Activated T-cell treated with anti-CD3 and anti-CD28 coated beads for 24 hours (primary cell): ENCODE results near the gene PFKP.

Source experiments
- DNase-seq: peaks from one replicate; pipeline ENCODE4 v3.0.0-alpha.2; 2020; ENCODE audit warnings: low read depth

The PFKP gene

DNA sequence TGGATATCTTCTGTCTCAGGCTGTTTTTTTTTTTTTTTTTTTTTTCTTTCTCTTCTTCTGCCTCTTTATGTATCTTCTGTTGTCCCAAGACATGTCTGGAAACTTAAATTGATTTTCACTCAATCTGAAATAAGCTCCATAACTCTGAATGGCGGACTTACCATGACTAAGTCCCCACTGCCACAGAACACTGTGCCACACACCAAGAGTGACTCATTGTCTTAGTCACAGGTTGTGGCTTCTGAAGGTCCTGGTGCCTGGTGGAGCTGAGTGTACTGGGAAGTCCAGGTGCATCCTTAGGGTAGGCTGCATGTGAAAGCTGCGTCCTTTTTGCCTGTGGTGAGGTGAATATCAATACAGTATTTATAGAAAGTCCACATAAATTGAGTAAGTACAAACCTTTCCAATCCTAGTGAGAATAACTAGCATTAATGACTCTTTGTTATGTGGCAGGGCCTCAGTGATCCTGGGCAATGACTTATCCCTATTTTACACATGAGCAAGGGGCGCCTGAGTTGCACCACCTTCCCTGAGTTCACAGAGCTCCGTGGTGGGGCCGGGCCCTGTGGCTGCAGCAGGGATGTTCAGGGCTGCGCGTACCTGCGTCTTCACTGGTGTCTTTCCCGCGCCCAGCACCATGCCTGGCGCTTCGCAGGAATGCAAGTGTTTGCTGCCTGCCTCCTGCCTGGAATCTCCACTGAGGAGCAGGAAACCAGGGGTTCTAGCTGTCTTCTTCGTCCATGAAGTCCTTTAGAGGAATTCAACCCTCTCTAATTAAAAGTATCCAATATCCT lies 4.3 kb downstream of the PFKP start:
- peak; percentile 47 for DNase-seq

DNA sequence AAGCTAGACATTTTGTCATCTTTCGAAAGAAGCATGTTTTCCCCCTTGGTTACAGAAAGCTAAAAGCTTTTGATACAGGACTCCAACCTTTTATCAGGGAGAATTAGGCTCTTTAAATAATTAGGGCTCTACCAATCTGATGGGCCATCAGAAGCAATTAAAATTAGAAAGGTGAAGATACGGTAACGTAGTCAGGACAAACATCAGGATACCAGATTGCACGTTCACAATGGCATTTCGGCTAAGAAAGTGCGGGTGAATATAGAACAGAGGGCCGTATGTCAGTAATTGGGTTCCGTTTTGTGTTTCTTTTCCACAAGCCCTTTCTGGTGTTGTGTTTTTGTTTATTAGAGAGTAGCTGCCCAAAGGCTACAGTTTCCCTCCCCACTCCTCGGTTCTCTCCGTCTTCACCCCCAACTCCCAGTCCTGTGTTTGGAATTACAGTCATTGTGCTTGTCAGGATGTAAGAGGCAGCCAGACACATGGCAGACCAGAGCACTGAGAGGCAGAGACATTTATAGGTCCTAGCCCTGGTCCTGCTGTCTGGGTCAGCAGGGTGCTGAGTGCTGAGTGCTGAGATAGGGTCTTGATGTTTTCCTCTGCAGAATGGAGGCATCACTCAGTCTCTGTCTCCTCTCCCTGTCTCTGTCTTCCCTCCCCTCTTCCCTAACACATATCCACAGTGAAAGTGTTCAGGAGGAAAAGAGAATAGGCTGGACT lies 5.5 kb downstream of the PFKP start:
- no peak for DNase-seq

DNA sequence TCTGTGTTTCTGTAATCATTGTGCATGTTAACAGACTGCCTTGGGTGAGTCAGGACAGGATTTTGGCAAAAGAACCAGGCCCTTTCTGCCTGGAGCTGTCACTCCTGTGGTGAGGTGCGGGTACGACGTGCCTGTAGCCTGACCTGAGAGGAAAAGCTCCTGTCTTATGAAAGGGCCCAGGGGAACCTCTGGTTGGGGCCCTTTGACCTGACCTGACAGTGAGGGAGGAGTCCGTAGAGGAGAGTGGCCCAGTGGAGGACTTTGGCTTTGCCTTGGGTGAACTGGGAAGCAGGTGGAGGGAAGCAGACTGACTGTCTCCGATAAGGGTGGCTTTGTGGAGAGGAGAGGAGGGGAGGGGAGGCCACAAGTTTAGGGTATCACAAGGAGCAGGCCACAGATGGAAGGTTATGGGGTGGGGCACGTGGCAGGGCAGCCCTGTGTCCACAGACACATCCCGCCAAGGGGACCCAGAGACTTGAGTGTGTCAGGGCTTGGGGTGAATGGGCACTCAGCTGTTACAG lies 6.9 kb downstream of the PFKP start:
- no peak for DNase-seq

DNA sequence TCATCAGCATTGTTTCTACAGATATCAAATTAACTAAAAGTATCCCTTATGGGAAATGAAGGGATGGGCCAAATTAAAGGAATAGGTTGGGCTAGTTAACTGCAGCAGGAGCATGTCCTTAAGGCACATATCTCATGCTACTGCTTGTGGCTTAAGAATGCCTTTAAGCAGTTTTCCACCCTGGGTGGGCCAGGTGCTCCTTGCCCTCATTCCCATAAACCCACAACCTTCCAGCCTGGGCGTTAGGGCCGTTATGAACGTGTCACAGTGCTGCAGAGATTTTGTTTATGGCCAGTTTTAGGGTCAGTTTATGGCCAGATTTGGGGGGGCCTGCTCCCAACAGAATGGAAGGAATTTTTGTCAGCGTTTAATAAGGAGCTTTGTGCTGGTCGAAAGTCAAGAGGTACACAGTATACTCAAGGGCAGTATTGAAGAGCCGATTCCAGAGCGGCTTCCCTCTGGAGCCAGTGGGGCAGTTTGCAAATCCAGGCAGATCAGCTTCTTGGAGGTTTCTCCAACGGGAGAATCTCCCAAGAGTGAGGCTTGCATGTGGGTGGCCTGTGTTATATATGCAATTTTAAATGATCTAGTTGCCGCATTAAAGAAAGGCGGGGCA lies 7.7 kb downstream of the PFKP start:
- no peak for DNase-seq

- DNase-seq: no peak
Measured at GRCh38 chr10:3076138-3076537, 8.8 kb downstream of the PFKP start.

- DNase-seq: no peak
Measured at GRCh38 chr10:3077509-3077908, 10.2 kb downstream of the PFKP start.

GRCh38 chr10:3077940-3078630 lies 10.7 kb downstream of the PFKP start:
- no peak for DNase-seq

DNA sequence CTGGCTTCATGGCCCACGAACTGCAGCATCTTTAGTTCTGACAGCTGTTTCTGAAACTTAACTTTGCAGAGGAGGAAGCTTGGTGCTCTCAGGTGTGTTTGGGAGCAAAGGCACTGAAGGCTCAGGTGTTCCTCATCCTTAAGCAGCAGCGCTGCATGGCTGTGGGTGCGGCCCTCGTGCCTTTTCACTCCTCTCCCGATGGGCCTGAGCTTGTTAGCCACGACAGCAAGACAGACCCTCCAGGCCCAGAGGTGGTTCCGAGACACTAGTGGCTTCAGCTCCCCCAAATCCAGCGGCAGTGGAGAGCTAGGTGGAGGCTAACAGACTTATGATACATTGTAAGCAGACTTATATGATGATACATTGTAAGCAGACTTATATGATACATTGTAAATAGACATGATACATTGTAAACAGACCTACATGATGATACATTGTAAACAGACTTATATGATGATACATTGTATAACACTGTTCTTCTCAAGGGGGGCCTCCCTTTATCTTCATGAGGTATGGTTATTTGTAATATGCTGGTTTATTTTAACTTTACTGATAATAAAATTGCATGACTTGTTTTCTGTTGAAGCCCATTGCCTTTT lies 14.1 kb downstream of the PFKP start:
- DNase-seq: no peak

- DNase-seq: no peak
Measured at GRCh38 chr10:3082290-3082689, 14.9 kb downstream of the PFKP start.

DNA sequence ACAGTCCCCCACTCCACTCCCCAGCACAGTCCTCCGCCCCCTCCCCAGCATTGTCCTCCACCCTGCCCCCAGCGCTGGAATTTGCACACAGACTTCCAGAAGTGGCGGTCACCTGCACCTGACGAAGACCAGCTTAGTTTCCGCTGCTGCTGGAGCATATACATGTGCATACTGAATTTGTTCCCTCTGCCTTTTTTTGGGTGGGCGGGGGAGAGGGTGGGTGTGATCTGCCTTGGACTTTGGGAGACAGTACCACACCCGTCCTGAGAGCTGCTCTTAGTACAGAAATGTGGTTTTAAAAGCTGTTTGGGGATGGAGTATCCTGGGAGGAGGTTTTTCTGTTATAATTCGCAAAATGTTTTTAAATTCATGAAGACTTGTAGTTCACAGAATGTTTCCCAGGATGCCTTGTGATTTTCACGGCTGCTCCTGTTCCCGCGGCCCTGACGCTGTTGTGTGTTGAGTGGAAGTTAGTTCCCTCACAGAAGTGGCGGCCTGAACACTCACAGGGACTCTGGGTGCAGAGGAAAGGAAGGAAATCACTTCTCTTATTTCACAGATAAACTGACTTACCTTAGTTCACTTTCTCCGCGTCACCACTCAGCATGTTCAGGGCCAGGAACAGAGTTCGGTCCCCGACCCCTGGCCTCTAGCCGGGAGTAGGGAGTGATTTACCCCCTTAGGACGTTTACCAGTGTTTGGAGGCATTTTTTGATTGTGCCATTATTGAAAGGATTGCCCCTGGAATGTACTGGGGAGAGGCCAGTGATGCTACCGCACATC lies 18.6 kb downstream of the PFKP start:
- DNase-seq: no peak

DNA sequence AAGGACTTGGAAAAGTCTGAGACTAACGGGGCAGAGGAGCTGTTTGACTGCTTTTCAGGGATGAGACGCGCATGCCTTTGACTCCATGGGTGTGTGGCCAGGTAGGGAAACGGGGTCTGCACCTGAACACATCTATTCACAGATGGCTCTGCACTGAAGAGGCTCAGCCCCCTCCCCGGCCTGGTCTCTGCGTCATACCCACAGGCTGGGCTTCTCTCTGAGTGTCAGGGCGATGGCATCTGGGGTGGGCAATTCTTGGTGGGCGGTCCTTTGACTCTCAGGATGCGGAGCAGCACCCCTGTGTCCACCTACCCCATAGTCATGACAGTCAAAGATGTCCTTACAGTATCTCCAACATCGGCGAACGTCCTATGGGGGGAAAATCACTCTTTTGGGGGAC lies 23.0 kb downstream of the PFKP start:
- DNase-seq: no peak

DNA sequence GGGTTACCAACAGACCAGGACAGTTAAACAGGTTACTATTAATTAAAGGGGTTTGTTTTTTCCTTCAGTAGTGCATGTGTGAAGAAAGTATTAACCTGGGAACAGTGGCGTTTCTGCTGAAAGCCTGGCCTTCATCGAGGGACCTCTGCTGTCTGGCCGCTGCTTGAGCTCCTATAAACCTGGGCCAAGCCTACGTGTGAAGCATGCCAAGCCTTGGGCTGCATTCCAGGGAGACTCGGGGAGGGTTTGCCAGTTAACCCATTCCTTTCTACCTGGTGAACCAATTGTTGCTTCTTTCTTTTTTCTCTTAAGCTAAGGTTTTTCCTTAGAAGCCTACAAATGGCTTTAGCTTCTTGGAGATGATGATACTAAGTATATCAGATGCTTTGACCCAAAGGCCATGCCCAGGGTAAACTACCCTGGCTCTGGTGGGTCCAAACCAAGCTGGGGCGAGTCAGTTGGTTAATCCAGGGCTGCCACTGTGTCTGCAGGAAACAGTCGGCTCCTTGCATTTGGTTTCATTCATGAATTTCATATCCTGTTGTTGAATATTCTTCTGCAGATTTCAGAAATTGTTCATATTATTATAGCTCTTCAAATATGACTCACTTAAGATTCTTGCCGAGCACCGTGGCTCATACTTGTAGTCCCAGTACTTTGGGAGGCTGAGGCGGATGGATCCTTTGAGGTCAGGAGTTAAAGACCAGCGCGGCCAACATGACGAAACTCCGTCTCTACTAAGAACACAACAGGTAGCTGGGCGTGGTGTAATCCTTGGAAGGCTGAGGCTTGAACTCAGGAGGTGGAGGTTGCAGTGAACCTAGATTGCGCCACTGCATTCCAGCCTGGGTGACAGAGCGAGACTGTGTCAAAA lies 23.8 kb downstream of the PFKP start:
- DNase-seq: peak; percentile 18

GRCh38 chr10:3091921-3092320 lies 24.6 kb downstream of the PFKP start:
- no peak for DNase-seq

DNA sequence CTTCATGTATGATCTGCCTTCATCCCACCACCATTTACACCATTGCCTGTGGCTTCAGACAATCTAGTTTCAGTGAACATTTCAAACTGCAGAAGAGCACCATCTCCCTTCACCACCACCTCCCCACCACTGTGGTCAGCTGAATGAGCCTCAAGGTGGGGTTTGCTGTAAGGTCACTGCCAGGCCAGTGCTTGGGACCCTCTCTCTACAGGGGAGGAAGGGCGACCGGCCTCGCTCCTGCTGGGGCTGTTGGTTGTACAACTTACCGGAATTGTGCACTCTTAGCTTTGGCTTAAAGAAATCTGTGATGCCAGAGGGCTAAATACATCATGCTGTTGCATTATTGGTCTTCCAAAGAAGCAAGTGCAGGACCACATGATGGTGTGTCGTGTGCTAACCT lies 26.6 kb downstream of the PFKP start:
- no peak for DNase-seq

DNA sequence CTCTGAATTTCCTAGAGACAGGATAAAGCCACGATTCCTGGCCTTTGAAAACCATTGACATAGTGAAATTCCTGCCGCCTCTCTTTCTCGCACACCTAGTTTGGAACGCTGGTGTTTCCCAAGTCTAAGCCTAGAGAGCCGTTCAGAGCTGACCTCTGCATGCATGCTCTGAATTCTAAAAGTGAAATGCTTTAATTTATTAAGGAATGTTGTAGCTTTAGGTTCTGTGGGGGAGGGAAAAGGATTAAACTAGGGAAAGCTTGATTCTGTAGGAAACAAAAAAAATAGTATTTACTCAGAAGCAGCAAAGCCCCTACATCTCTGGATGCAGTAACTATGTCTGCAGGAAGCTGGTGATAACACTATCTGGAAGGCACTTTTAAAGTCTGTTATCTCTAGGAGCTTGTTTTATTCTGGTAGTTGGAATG lies 27.3 kb downstream of the PFKP start:
- no peak for DNase-seq

DNA sequence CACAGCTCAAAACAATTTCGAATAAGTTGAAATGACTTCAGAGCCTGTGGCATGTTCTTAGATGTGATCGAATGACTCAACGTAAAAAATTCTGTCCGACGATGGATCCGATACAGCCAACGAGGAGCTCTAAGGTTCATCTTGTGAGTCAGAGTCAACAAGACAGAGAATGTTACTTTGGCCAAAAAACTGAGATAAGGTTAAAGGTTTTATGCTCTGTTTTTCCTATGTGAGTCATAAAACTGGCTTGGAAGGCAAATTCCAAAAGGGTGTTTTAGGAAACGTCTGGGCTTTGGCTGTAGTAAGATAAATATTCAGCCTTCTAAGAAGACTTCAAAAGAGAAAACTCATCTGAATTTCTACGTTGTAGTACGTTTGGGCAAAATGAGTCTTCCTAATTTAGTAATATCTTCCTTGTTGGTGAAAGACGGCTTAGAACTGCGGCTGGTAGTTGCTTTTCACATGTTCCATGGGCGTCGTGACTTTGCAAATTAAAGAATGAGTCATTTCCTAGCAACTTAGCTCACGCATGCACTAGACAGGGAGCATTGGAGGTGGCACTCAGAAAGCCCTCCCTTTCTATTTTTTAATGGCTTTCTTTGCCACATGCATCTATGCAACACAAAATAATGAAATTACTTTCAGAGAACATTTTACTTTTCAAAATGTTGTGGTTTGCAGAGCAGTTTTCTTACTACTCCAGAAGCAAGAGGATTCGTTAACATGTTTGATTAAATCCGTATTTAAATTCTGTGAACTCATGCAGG lies 28.2 kb downstream of the PFKP start:
- DNase-seq: peak; percentile 62

DNA sequence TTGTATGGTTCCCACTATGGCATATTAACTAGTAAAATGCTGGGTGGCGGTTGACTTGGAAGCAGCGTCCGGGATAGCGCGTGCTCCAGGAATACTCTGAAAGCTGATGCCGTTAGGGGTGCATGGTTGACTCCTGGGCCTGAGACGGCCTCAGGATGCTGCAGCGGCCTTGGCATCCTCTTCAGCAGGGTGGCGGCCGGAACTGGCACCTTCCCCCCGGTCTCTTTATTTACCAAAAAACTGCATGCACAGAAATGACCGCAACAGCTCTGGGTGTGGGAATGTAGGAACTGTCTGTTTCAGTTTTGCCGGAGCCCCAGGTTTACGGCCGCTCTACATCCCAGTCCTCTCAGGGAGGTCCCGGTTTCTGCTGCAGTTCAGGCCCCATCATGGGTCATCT lies 28.8 kb downstream of the PFKP start:
- DNase-seq: no peak

DNA sequence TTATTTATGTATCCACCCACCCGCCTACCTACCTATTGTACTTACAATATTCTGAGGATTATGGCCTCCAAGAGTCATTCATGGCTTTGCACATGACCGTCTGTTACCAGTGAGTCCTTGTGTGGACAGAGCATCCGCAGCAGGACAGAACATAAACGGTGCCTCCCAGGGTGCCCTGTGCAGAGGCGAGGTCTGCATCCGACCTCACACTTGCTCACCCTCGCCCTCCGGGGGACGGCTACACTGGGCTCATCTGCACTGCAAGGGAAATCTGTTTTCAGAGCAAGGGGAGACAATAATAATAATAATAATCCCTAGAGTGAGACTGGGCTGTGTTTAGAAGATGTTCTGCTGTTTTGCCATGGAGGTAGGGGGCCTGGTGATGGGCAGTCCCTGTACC lies 29.8 kb downstream of the PFKP start:
- no peak for DNase-seq

- DNase-seq: no peak
Measured at GRCh38 chr10:3098689-3099088, 31.3 kb downstream of the PFKP start.
